Measurements from ENCODE around the gene PECR.

The PECR gene

GRCh38 chr2:216092646-216093045 lies 11.0 kb upstream of the PECR start:
- no peaks in the 10 kb centered on the region for H3K27me3 ChIP-seq (replicated peaks in 2 of 5; ENCODE audit: control insufficient read depth in 4 of 5, insufficient read depth in 5 of 5, low read length in 4 of 5)
- no peaks in the 10 kb centered on the region for H3K9me3 ChIP-seq (ENCODE audit: control extremely low read depth in 1 of 5, control insufficient read depth in 4 of 5, insufficient read depth in 2 of 5, low read depth in 1 of 5, low read length in 4 of 5)
- CTCF ChIA-PET = interaction anchor here (0.8 to 1.4 kb wide), 4 partner anchors 9 to 17 kb away, joined by 3 to 4 read pairs (median 3); no protein-coding TSS in a partner anchor
- POLR2A ChIA-PET = no interaction called here
- H3K4me3 ChIP-seq (ENCODE audit: control insufficient read depth in 1 of 7, extremely low read depth in 1 of 7, insufficient read depth in 4 of 7, low read depth in 2 of 7, low read length in 6 of 7) = no peak overlapping the region
- DNase-seq = no peak
- 100% methylated on average over 1 of the region's 2 CpGs for WGBS (ENCODE audit: insufficient coverage)
- no peaks in the 10 kb centered on the region for H3K4me1 ChIP-seq (ENCODE audit: control extremely low read depth in 1 of 4, control insufficient read depth in 4 of 4, insufficient read depth in 4 of 4, low read length in 3 of 4)
- no peaks in the 10 kb centered on the region for H3K36me3 ChIP-seq (ENCODE audit: control insufficient read depth in 4 of 4, insufficient read depth in 4 of 4, low read length in 3 of 4)
- no peak overlapping the region for H3K27ac ChIP-seq (ENCODE audit: insufficient read depth in 1 of 2, low read depth in 1 of 2, low read length in 2 of 2, poor library complexity in 1 of 2, severe bottlenecking in 2 of 2)

GRCh38 chr2:216090369-216090786 lies 8.8 kb upstream of the PECR start:
- Histone ChIP-seq H3K9me3 (ENCODE audit: control extremely low read depth in 1 of 5, control insufficient read depth in 4 of 5, insufficient read depth in 2 of 5, low read depth in 1 of 5, low read length in 4 of 5) (no peaks in the 10 kb centered on the region), H3K4me1 (ENCODE audit: control extremely low read depth in 1 of 4, control insufficient read depth in 4 of 4, insufficient read depth in 4 of 4, low read length in 3 of 4) (no peaks in the 10 kb centered on the region), H3K27me3 (replicated peaks in 2 of 5; ENCODE audit: control insufficient read depth in 4 of 5, insufficient read depth in 5 of 5, low read length in 4 of 5) (no peaks in the 10 kb centered on the region), H3K36me3 (ENCODE audit: control insufficient read depth in 4 of 4, insufficient read depth in 4 of 4, low read length in 3 of 4) (no peaks in the 10 kb centered on the region), H3K4me3 (ENCODE audit: control insufficient read depth in 1 of 7, extremely low read depth in 1 of 7, insufficient read depth in 4 of 7, low read depth in 2 of 7, low read length in 6 of 7) (no peak overlapping the region), H3K27ac (ENCODE audit: insufficient read depth in 1 of 2, low read depth in 1 of 2, low read length in 2 of 2, poor library complexity in 1 of 2, severe bottlenecking in 2 of 2) (no peak overlapping the region)
- DNase-seq = no peak
- WGBS (ENCODE audit: insufficient coverage) = no CpG with 5 or more reads among the region's 1 CpG
- POLR2A ChIA-PET = no interaction called here
- CTCF ChIA-PET = interaction anchor here (1.3 kb wide), 1 partner anchor 67 kb away, joined by 3 read pairs; no protein-coding TSS in a partner anchor

GRCh38 chr2:216086207-216086893 lies 4.7 kb upstream of the PECR start:
- no peak overlapping the region for H3K27ac ChIP-seq (ENCODE audit: insufficient read depth in 1 of 2, low read depth in 1 of 2, low read length in 2 of 2, poor library complexity in 1 of 2, severe bottlenecking in 2 of 2)
- CTCF ChIA-PET = no interaction called here

GRCh38 chr2:216084547-216084946 lies 2.9 kb upstream of the PECR start:
- CTCF ChIA-PET = no interaction called here
- 47% methylated on average over 3 of the region's 3 CpGs for WGBS (ENCODE audit: insufficient coverage)
- H3K4me3 ChIP-seq (ENCODE audit: control insufficient read depth in 1 of 7, extremely low read depth in 1 of 7, insufficient read depth in 4 of 7, low read depth in 2 of 7, low read length in 6 of 7) = no peak overlapping the region
- no peaks in the 10 kb centered on the region for H3K27me3 ChIP-seq (replicated peaks in 2 of 5; ENCODE audit: control insufficient read depth in 4 of 5, insufficient read depth in 5 of 5, low read length in 4 of 5)
- no peaks in the 10 kb centered on the region for H3K36me3 ChIP-seq (ENCODE audit: control insufficient read depth in 4 of 4, insufficient read depth in 4 of 4, low read length in 3 of 4)
- no peak overlapping the region for H3K27ac ChIP-seq (ENCODE audit: insufficient read depth in 1 of 2, low read depth in 1 of 2, low read length in 2 of 2, poor library complexity in 1 of 2, severe bottlenecking in 2 of 2)
- peak in 1 of 3 donors; percentile 15 for DNase-seq
- no peaks in the 10 kb centered on the region for H3K9me3 ChIP-seq (ENCODE audit: control extremely low read depth in 1 of 5, control insufficient read depth in 4 of 5, insufficient read depth in 2 of 5, low read depth in 1 of 5, low read length in 4 of 5)
- peaks cover 7 to 19% (median 16%) of the 10 kb centered on the region in 4 experiments for H3K4me1 ChIP-seq (ENCODE audit: control extremely low read depth in 1 of 4, control insufficient read depth in 4 of 4, insufficient read depth in 4 of 4, low read length in 3 of 4)
- POLR2A ChIA-PET = interaction anchor here (0.9 kb wide), 1 partner anchor 22 kb away, joined by 3 read pairs; no protein-coding TSS in a partner anchor

More at GRCh38 chr2:216086207-216086893, 4.7 kb upstream of the PECR start:
- POLR2A ChIA-PET = no interaction called here
- H3K4me1 ChIP-seq (ENCODE audit: control extremely low read depth in 1 of 4, control insufficient read depth in 4 of 4, insufficient read depth in 4 of 4, low read length in 3 of 4) = peaks cover 7 to 15% (median 11%) of the 10 kb centered on the region in 4 experiments
- no peaks in the 10 kb centered on the region for H3K9me3 ChIP-seq (ENCODE audit: control extremely low read depth in 1 of 5, control insufficient read depth in 4 of 5, insufficient read depth in 2 of 5, low read depth in 1 of 5, low read length in 4 of 5)
- H3K36me3 ChIP-seq (ENCODE audit: control insufficient read depth in 4 of 4, insufficient read depth in 4 of 4, low read length in 3 of 4) = no peaks in the 10 kb centered on the region
- DNase-seq = no peak
- WGBS (ENCODE audit: insufficient coverage) = no CpG with 5 or more reads among the region's 2 CpGs
- no peaks in the 10 kb centered on the region for H3K27me3 ChIP-seq (replicated peaks in 2 of 5; ENCODE audit: control insufficient read depth in 4 of 5, insufficient read depth in 5 of 5, low read length in 4 of 5)
- H3K4me3 ChIP-seq (ENCODE audit: control insufficient read depth in 1 of 7, extremely low read depth in 1 of 7, insufficient read depth in 4 of 7, low read depth in 2 of 7, low read length in 6 of 7) = no peak overlapping the region

- WGBS (ENCODE audit: insufficient coverage) = 94% methylated on average over 11 of the region's 11 CpGs
- POLR2A ChIA-PET = interaction anchor here (0.9 kb wide), 1 partner anchor 23 kb away, joined by 3 read pairs; no protein-coding TSS in a partner anchor
- Histone ChIP-seq H3K36me3 (ENCODE audit: control insufficient read depth in 4 of 4, insufficient read depth in 4 of 4, low read length in 3 of 4) (no peaks in the 10 kb centered on the region), H3K27ac (ENCODE audit: insufficient read depth in 1 of 2, low read depth in 1 of 2, low read length in 2 of 2, poor library complexity in 1 of 2, severe bottlenecking in 2 of 2) (no peak overlapping the region), H3K4me3 (ENCODE audit: control insufficient read depth in 1 of 7, extremely low read depth in 1 of 7, insufficient read depth in 4 of 7, low read depth in 2 of 7, low read length in 6 of 7) (no peak overlapping the region), H3K9me3 (ENCODE audit: control extremely low read depth in 1 of 5, control insufficient read depth in 4 of 5, insufficient read depth in 2 of 5, low read depth in 1 of 5, low read length in 4 of 5) (no peaks in the 10 kb centered on the region), H3K27me3 (replicated peaks in 2 of 5; ENCODE audit: control insufficient read depth in 4 of 5, insufficient read depth in 5 of 5, low read length in 4 of 5) (no peaks in the 10 kb centered on the region), H3K4me1 (ENCODE audit: control extremely low read depth in 1 of 4, control insufficient read depth in 4 of 4, insufficient read depth in 4 of 4, low read length in 3 of 4) (peaks cover 7 to 19% (median 16%) of the 10 kb centered on the region in 4 experiments)
- CTCF ChIA-PET = interaction anchor here (1.2 kb wide), 1 partner anchor 8 kb away, joined by 4 read pairs; no protein-coding TSS in a partner anchor
- no peak for DNase-seq
Observed at GRCh38 chr2:216083464-216084281, 2.1 kb upstream of the PECR start.

- Histone ChIP-seq H3K36me3 (ENCODE audit: control insufficient read depth in 4 of 4, insufficient read depth in 4 of 4, low read length in 3 of 4) (no peaks in the 10 kb centered on the region), H3K27ac (ENCODE audit: insufficient read depth in 1 of 2, low read depth in 1 of 2, low read length in 2 of 2, poor library complexity in 1 of 2, severe bottlenecking in 2 of 2) (no peak overlapping the region), H3K4me1 (ENCODE audit: control extremely low read depth in 1 of 4, control insufficient read depth in 4 of 4, insufficient read depth in 4 of 4, low read length in 3 of 4) (peaks cover 7 to 19% (median 16%) of the 10 kb centered on the region in 4 experiments), H3K27me3 (replicated peaks in 2 of 5; ENCODE audit: control insufficient read depth in 4 of 5, insufficient read depth in 5 of 5, low read length in 4 of 5) (no peaks in the 10 kb centered on the region), H3K9me3 (ENCODE audit: control extremely low read depth in 1 of 5, control insufficient read depth in 4 of 5, insufficient read depth in 2 of 5, low read depth in 1 of 5, low read length in 4 of 5) (no peaks in the 10 kb centered on the region), H3K4me3 (ENCODE audit: control insufficient read depth in 1 of 7, extremely low read depth in 1 of 7, insufficient read depth in 4 of 7, low read depth in 2 of 7, low read length in 6 of 7) (no peak overlapping the region)
- ChIA-PET CTCF (interaction anchor here (1.2 to 2.4 kb wide), 2 partner anchors 9 to 26 kb away, joined by 4 to 5 read pairs; no protein-coding TSS in a partner anchor), POLR2A (no interaction called here)
- peak in 1 of 3 donors; percentile 19 for DNase-seq
- 92% methylated on average over 1 of the region's 3 CpGs for WGBS (ENCODE audit: insufficient coverage)
Observed at GRCh38 chr2:216082805-216083204, 1.2 kb upstream of the PECR start.
